Endothelial cell of umbilical vein (primary cell): Measurements from ENCODE around the gene PDLIM5. TPM values are rescaled to one million over a fixed set of nuclear protein-coding genes. Genes with fewer than 3 reads are reported as not detected.

Source experiments
- BruUV-seq: library from RNA; stranded (reverse); fragments of 400-500 nt; replicated peaks from 2 replicates; lab custom pipeline; 2021; lab: Mats Ljungman, UMichigan
- CTCF ChIA-PET: fragments of 300-600, 350-600 bp; sonication (Branson Sonifier 250); formaldehyde crosslinking; loops from one replicate; lab custom pipeline; 2021; ENCODE audit warnings: antibody characterized with exemption, inconsistent platforms; lab: Charles Lee
- POLR2A ChIA-PET: fragments of 300-600, 350-600 bp; sonication (Branson Sonifier 250); formaldehyde crosslinking; loops from one replicate; lab custom pipeline; 2021; ENCODE audit warnings: antibody characterized with exemption, inconsistent platforms; lab: Charles Lee
- DNase-seq: peaks from one replicate; pipeline ENCODE4 v3.0.0-alpha.2; 2011; ENCODE audit warnings: low read depth, low spot score
- FAIRE-seq: peaks from 2 replicates; lab custom pipeline; 2011; peaks lifted over from hg19 to GRCh38; lab: Jason Lieb, UNC
- H2AFZ ChIP-seq: 2 replicates; pipeline ENCODE4 v1.6.0; 2012; ENCODE audit warnings: low read depth, low read length, control low read depth, inconsistent platforms
- H3K27ac ChIP-seq: 2 replicates; pipeline ENCODE4 v1.5.1; 2011; ENCODE audit warnings: low read depth, mild to moderate bottlenecking, control low read depth, low read length, moderate library complexity; ENCODE audit not compliant: insufficient read depth
- H3K27me3 ChIP-seq, 2 experiments: 2 replicates each; pipeline versions ENCODE4 v1.6.0 to v1.6.1; 2011; ENCODE audit warnings: low read length in 2 of 2, mixed read lengths in 1 of 2; ENCODE audit not compliant: control insufficient read depth in 2 of 2, insufficient read depth in 2 of 2
- H3K36me3 ChIP-seq, 2 experiments: 2 replicates in 1 of 2; 3 replicates in 1 of 2; pipeline ENCODE4 v1.5.1; 2011; ENCODE audit warnings: low read length in 2 of 2, mild to moderate bottlenecking in 1 of 2, moderate library complexity in 1 of 2; ENCODE audit not compliant: control insufficient read depth in 2 of 2, insufficient read depth in 2 of 2; ENCODE audit errors: extremely low read depth in 1 of 2
- H3K4me1 ChIP-seq: 3 replicates; pipeline ENCODE4 v1.5.1; 2011; ENCODE audit warnings: mild to moderate bottlenecking, low read length; ENCODE audit not compliant: control insufficient read depth, insufficient read depth; ENCODE audit errors: extremely low read depth
- H3K4me2 ChIP-seq: 2 replicates; pipeline ENCODE4 v1.6.1; 2011; ENCODE audit warnings: low read length, control low read depth, mixed read lengths; ENCODE audit not compliant: insufficient read depth
- H3K4me3 ChIP-seq, 3 experiments: fragments of 200-600 bp in 1 of 3; sonication (generic), shearing (Covaris generic) in 1 of 3; replicated peaks in 1 of 3; 2 replicates each; pipeline ENCODE4 v1.5.1; 2011 to 2016; ENCODE audit warnings: control low read depth in 3 of 3, low read length in 3 of 3, mild to moderate bottlenecking in 2 of 3, inconsistent platforms in 1 of 3, low read depth in 1 of 3, moderate library complexity in 1 of 3; ENCODE audit not compliant: insufficient read depth in 1 of 3
- H3K79me2 ChIP-seq: 2 replicates; pipeline ENCODE4 v1.6.0; 2012; ENCODE audit warnings: low read length, inconsistent platforms; ENCODE audit not compliant: control insufficient read depth, insufficient read depth
- H3K9ac ChIP-seq: replicated peaks from 2 replicates; pipeline ENCODE3; 2011; ENCODE audit warnings: low read length, control low read depth; ENCODE audit not compliant: insufficient read depth; ENCODE audit errors: extremely low read depth
- H3K9me1 ChIP-seq: replicated peaks from 3 replicates; pipeline ENCODE4 v1.6.0; 2011; ENCODE audit warnings: mild to moderate bottlenecking, low read length; ENCODE audit not compliant: control insufficient read depth, insufficient read depth; ENCODE audit errors: extremely low read depth
- H3K9me3 ChIP-seq: replicated peaks from 2 replicates; pipeline ENCODE4 v1.5.1; 2012; ENCODE audit warnings: low read length, inconsistent platforms; ENCODE audit not compliant: control insufficient read depth, insufficient read depth
- H4K20me1 ChIP-seq: replicated peaks from 2 replicates; pipeline ENCODE3; 2011; ENCODE audit warnings: mild to moderate bottlenecking, low read length; ENCODE audit not compliant: control insufficient read depth, insufficient read depth; ENCODE audit errors: extremely low read depth
- EZH2 ChIP-seq: IDR thresholded peaks from 2 replicates; pipeline ENCODE4 v1.6.1; 2012; ENCODE audit warnings: borderline replicate concordance, low read depth, mild to moderate bottlenecking, moderate library complexity, low read length, inconsistent platforms; ENCODE audit not compliant: severe bottlenecking
- FOS ChIP-seq: IDR thresholded peaks from 2 replicates; pipeline ENCODE4 v1.6.1; 2011; ENCODE audit warnings: mild to moderate bottlenecking, low read length, moderate library complexity, borderline replicate concordance; ENCODE audit not compliant: insufficient read depth
- GATA2 ChIP-seq: IDR thresholded peaks from 2 replicates; pipeline ENCODE4 v1.7.0; 2011; ENCODE audit warnings: low read depth, mild to moderate bottlenecking, moderate library complexity, mixed read lengths, low read length; ENCODE audit not compliant: insufficient read length, insufficient read depth
- JUN ChIP-seq: IDR thresholded peaks from 2 replicates; pipeline ENCODE4 v1.6.1; 2011; ENCODE audit warnings: borderline replicate concordance, low read depth; ENCODE audit not compliant: insufficient read length, insufficient read depth
- MAX ChIP-seq: IDR thresholded peaks from 2 replicates; pipeline ENCODE4 v1.6.1; 2011; ENCODE audit not compliant: insufficient read depth, insufficient read length
- MYC ChIP-seq: IDR thresholded peaks from one replicate; pipeline ENCODE4 v1.6.1; 2011; ENCODE audit warnings: mild to moderate bottlenecking, low read depth, low read length
- POLR2A ChIP-seq: IDR thresholded peaks from 2 replicates; pipeline ENCODE4 v1.6.1; 2012; ENCODE audit warnings: low read depth, mild to moderate bottlenecking, control low read depth, low read length
- POLR2AphosphoS5 ChIP-seq: IDR thresholded peaks from 2 replicates; pipeline ENCODE4 v1.6.1; 2012; ENCODE audit warnings: low read depth, mild to moderate bottlenecking, control low read depth, low read length, moderate library complexity; ENCODE audit not compliant: insufficient read depth
- dilution Hi-C: fragments of 300-500 bp; cut with MboI; formaldehyde crosslinking; loops from one replicate; pipeline ENCODE4 v1.15.0; 2019; ENCODE audit warnings: low sequenced_read_pairs; ENCODE audit not compliant: extremely low pct_ligation_motif_present
- intact Hi-C: fragments of 100-400 bp; cut with micrococcal nuclease; formaldehyde crosslinking; loops from one replicate; pipeline ENCODE4 v1.10.0; 2022
- polyA plus RNA-seq, 4 experiments: library from polyadenylated mRNA; depleted of rRNA in 3 of 4; stranded (reverse) in 3 of 4; unstranded in 1 of 4; fragments of >200 nt; gene quantifications; 2 replicates each; pipeline versions ENCODE4 v1.2.1 to v1.2.3, GENCODE V29; 2011 to 2012; ENCODE audit warnings: missing spikeins in 1 of 4
- total RNA-seq: library from RNA; stranded (reverse); gene quantifications from 2 replicates; pipeline ENCODE4 v1.2.3, GENCODE V29; 2021
- TF ChIP-seq, protein P1 (sequence below), 2 donors: IDR thresholded peaks; 1 replicate in 1 of 2; 2 replicates in 1 of 2; pipeline ENCODE4 v1.5.1; 2011; ENCODE audit warnings: low read length in 2 of 2, mild to moderate bottlenecking in 2 of 2, moderate library complexity in 2 of 2, control low read depth in 1 of 2, inconsistent platforms in 1 of 2, low read depth in 1 of 2; ENCODE audit not compliant: insufficient read depth in 1 of 2; ENCODE audit errors: extremely low read depth in 1 of 2

PDLIM5 gene
- total and polyA plus RNA-seq, 2 donors (not counting 3 experiments of a cell fraction or from before 2014, with no cell fraction given): 243 to 310 TPM

DNA sequence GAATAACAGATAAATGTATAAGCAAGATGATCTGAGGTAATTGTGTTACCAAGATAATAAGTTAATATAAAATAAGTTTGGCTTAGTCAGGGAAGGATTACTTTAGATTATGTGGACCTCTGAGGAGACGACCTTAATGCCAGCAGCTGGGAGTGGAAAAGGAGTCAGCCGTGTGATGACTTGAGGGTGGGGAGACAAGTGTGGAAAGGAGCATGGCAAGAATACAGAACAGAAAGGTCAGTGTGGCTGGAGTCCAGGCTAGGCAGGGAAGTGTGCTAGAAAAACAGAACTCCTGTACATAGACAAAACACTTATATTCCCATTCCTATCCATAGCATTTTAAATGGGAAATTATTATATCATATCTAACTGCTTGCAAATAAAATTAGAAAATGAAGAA is 138.8 kb downstream of the PDLIM5 start:
- Histone ChIP-seq H3K4me2 (no peak overlapping the region), H3K9me3 (no peaks in the 10 kb centered on the region), H3K4me1 (peaks cover 11% of the 10 kb centered on the region), H3K27me3 (no peaks in the 10 kb centered on the region), H3K9ac (no peak overlapping the region), H3K79me2 (peaks cover 18% of the 10 kb centered on the region), H3K9me1 (no peaks in the 10 kb centered on the region), H2AFZ (no peak overlapping the region), H3K36me3 (peaks cover 10 to 13% of the 10 kb centered on the region in 2 experiments), H4K20me1 (no peaks in the 10 kb centered on the region), H3K27ac (no peak overlapping the region), H3K4me3 (no peak overlapping the region)
- intact Hi-C loops: loop anchor here (10.0 kb wide), 1 partner anchor 796 kb away; no protein-coding TSS in a partner anchor
- no peak for FAIRE-seq
- TF ChIP-seq, protein P1, sequence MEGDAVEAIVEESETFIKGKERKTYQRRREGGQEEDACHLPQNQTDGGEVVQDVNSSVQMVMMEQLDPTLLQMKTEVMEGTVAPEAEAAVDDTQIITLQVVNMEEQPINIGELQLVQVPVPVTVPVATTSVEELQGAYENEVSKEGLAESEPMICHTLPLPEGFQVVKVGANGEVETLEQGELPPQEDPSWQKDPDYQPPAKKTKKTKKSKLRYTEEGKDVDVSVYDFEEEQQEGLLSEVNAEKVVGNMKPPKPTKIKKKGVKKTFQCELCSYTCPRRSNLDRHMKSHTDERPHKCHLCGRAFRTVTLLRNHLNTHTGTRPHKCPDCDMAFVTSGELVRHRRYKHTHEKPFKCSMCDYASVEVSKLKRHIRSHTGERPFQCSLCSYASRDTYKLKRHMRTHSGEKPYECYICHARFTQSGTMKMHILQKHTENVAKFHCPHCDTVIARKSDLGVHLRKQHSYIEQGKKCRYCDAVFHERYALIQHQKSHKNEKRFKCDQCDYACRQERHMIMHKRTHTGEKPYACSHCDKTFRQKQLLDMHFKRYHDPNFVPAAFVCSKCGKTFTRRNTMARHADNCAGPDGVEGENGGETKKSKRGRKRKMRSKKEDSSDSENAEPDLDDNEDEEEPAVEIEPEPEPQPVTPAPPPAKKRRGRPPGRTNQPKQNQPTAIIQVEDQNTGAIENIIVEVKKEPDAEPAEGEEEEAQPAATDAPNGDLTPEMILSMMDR (IDR thresholded peaks at IDR 0.05; ENCODE audit: extremely low read depth in 1 of 2, insufficient read depth in 1 of 2, low read depth in 1 of 2, low read length in 2 of 2): no peak
- TF ChIP-seq MYC (no peak), EZH2 (no peak), FOS (no peak), JUN (no peak), GATA2 (no peak), MAX (no peak), POLR2AphosphoS5 (no peak), POLR2A (no peak)
- dilution Hi-C loops: no loop called here
- CTCF ChIA-PET: no interaction called here
- DNase-seq: no peak
- POLR2A ChIA-PET: no interaction called here
- no TSS peak for BruUV-seq
